HG03103 (cell line): ENCODE data around the gene SRPRA.
"Not testable (repeated sequence)": the region's sequence is repeated elsewhere in the genome, so short reads cannot be mapped to it uniquely, and the experiment has no call there.

Experiments
- ATAC-seq: cut with Tn5 transposase; IDR thresholded peaks from one replicate; pipeline ENCODE4 v1.9.1; 2021; ENCODE audit warnings: low read depth; ENCODE audit not compliant: unreplicated experiment

Gene SRPRA

DNA sequence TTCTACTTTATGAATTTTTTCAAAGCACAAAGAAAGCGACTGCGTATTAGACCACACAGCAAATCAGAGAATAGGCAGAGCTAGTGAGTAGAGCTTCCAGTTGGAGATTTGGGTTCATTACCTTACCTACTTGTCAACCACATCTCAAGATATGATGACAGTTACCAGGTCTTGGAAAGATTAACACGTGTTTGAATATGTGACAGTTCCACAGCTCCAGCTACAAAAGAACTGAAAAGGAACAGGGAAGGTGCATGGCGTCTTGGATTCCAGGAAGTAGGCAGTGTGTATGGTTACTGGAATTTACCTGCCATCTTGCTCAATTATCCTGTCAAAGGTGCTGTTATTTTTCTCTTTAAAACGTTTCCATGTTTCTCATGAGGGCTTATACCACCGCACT lies 19.5 kb upstream of the SRPRA start:
- no peak for ATAC-seq

DNA sequence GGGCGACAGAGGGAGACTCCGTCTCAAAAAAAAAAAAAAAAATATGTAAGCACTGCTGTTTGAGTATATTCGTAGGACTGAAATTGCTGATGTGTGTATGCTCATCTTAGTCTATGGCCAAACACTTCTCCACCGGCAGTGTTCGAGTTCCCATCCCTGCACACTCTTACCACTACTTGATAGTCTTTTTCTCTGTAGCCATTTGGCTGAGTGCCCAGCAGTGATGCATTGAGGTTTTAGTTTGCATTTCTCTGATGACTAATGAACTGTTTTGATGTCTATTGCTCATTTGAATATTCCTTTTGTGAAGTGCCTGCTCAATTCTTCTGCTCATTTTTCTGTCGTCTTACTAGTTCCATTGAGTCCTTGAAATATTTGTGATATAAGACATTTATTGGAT lies 16.1 kb upstream of the SRPRA start:
- ATAC-seq = peak; percentile 40

DNA sequence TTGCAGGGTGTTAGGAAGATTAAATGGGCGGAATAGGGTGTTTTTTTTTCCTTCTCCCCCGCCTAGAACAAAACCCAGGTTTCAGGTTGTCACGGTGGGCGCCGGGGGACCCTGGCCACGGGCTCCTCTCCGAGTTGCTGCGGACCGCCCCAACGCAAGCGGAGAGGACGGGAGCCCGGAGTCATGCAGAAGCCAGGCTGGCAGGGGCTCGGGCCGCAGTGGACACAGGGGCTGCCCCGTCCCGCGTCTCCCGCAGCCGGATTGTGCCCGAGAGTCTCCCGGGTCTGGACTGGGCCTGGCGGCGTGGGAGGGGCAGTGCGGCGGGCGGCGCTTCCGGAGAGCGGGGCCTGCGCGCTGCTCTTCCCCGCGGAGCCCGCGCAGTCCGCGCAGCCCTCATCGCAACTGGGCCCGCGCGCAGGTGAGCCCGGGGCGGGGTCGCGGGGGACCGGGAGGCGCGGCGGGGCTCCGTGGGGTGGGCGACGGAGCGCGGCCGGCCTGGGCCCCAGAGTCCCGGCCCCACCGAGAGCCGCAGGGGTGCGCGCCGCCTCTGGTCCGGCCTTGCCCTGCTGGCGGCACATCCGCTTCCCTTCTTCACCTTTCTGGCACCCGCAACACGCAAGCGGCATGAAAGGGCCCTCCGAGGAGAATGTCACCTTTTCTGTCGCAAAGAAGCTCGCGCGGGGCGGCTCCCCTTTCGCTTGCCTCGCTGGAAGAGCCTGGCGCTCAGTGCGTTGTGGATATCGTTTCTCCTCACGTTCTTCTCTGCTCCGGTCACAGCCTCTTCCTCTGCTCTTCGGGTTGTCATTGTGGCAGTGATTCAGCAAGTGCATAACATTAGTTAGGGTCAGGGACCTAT lies 14.3 kb upstream of the SRPRA start, which contains the start of gene TIRAP:
Gene TIRAP (plus strand): TSS at position 358 of the 856 bp plus-strand sequence. CDS start 7,802 bp downstream, outside the sequence.
- peak; percentile 54 for ATAC-seq

DNA sequence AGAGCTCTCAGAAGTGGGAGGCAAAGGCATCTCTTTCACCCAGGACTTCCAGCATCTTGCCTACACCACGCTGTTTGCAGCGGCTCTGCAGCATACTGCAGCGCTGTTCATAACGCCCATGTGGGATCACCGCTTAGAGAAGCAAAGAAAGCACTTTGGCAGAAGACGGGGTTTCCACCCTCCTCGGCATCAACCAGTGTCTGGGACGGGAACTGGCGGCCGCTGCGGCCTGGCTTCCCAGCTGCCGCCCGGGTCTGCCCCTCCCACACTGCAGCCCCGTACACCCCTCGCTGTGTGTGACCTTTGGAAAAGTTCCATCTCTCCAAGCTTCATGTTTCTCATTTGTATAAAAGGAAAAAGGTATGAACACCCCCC lies 13.7 kb upstream of the SRPRA start:
- no peak for ATAC-seq

DNA sequence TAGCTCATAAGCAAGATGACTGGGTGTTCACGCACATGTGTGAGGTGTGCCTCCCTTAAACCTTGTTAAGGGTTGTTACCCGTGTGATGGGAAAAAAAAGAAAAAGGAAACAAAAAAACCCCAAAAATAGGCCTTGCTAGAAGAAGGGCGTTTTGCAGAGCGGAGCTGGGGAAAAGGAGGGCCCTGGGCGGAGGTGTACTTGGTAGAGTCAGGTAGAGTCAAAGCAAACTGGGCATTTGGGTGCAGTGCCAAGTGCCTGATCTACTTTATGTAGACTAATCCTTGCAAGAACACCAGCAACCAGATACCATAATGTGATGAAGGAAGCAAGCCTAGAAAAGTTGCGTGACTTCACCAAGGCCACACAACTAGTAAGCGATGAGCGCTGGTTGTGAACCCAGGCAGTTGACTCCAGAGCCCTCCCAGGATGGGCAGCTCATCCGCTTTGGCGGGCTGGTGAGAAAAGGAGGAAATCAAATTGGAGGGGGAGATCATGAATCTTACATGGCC lies 13.0 kb upstream of the SRPRA start:
- no peak for ATAC-seq

DNA sequence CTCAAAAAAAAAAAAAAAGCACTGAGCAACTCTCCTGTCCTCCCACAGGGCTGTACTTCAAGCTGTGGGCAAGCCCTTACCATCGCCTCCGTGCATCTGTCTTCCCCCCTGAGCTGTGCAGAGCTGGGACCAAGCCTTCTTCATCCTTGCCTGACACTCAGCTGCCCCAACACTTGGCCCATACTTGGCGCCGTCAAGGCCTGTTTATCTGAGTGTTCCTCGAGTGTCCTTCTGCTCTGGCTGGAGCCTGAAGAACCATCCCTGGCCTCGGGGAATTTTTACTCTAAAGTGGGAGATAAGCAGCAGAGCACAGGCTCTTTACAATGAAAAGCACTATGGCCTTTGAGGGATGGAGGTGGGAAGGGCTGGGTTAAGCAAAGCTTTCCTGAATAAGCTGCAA lies 12.6 kb upstream of the SRPRA start:
- ATAC-seq = no peak

DNA sequence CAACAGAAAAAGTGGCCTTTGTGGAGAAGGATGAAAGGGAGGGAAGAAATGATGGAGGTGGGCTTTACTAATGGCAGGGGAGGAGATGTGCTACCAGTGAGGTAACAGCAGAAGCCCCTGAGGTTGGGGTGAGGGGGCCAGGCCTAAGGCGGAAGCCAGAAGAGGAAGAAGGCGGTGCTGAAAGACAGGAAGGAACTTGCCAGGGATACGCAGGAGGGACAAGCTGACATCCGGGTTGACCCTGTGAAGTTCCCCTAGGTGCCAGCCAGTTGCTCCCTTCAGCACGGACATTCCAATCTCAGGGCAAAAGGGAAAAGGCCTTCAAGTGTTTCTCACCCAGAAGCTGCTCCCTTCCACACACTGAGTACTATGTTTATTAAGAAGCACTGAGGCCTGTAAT lies 11.9 kb upstream of the SRPRA start:
- ATAC-seq = no peak

DNA sequence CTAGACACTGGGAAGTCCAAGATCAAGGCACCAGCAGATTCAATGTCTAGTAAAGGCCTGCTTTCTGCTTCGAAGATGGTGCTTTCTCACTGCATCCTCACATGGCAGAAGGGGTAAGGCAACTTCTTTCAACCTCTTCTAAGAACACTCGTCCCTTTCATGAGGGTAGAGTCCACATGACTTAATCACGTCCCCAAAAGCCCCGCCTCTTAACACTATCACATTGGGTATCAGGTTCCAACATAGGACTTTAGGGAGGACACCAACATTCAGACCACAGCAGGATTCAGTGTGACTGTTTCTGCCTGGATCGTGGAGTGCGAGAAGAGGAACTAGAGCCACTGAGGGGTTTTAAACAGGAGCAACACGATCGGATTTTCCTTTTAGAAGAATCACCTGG lies 10.5 kb upstream of the SRPRA start:
- ATAC-seq = no peak

DNA sequence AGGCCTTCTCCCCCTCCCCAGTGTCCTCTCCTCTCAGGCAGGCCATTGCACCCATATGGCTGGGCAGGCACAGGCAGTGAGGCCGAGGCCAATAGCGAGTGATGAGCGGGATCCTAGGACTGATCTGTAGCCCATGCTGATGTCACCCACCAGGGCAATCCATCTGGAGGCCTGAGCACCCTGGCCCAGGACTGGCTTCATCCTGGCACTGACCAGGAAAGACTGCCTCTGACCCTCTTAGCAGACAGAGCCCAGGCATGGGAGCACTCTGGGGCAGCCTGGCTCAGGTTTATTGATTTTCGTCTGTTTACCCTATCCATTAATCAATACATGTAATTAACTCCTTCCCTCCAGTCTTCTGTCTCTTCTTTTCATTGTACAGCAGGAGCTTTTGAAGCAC lies 9.1 kb upstream of the SRPRA start:
- no peak for ATAC-seq

DNA sequence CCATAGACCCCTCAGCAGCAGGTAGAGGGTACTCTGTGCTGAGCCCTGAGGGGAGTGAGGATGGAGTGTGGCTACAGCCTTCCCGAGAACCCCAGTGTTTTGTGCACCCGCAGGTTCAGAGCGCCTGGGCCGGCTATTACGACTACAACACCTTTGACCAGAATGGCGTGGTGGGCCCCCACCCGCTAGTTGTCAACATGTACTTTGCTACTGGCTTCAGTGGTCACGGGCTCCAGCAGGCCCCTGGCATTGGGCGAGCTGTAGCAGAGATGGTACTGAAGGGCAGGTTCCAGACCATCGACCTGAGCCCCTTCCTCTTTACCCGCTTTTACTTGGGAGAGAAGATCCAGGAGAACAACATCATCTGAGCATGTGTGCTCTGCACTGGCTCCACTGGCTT lies 8.6 kb upstream of the SRPRA start:
- no peak for ATAC-seq

DNA sequence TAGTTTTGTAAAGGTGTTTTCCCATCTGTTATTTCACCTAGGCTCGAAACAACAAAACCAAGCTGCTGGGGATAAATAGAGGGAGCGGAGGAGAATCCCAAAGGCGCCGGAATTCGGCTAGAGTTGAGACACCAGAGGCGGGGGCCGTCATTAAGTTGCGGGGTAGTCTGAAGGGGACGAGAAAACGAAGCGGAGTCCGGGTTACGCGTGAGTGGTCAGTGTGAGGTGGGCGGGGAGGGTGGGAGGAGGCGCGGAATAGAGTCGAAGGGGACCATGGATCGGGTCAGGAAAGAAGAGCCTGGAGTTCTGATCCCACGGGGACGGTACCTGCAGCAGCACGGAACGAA lies 361 bp downstream of the SRPRA start:
- ATAC-seq = no peak

DNA sequence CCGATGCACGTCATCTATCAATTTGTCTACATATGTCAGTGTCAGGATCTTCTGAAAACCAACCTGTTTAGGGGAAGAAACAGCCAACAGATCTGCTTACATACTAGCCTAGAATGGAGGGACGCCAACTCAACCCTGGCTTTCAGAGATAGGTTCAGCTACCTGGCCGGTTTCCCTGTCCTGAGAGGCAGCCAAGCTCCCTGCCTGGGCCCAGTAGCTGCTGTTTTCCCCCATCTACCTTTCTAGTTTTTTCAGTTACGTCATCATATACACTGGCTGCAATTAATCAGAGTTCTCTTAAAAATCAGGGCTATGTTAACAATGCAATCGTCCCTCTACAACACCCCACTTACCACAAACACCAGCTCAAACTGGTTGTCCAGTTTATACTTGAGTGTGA lies 1.0 kb downstream of the SRPRA start:
- no peak for ATAC-seq

DNA sequence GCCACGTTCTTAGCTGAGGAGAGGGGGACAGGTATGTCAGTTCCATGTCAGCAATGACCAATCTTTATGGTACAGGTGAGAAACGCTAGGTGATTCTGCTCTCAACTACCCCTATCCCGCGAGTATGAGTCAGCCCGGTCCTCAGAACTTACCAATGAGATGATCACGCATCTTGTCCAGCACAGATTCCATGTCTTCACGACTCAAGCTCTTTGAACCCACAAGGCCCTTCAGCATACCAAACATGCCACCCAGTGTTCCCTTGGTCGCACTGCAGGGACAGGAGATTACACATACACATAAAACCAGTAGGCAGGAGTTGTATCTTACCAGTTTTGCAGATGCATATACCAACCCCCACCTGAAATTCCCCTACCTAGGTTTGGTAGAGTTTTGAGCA lies 2.9 kb downstream of the SRPRA start:
- no peak for ATAC-seq

DNA sequence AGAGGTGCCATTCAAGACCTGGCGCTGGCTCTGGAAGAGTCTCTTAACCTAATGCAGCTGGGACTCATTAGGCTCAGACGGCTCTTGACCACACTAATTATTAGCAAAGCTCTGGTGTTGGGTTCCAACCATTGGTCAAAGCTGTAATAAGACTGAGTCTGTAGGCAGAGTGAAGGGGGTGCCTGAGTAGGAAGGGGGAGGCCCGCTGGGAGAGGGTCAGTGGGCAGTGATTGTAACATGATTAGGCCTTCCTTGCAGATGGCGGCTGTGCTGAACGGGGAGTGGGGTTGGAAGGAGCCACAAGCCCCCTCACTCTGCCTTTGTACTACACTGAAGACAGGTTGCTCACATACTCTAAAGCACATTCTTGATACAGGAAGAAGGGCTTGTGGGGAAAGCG lies 5.2 kb downstream of the SRPRA start:
- no peak for ATAC-seq

DNA sequence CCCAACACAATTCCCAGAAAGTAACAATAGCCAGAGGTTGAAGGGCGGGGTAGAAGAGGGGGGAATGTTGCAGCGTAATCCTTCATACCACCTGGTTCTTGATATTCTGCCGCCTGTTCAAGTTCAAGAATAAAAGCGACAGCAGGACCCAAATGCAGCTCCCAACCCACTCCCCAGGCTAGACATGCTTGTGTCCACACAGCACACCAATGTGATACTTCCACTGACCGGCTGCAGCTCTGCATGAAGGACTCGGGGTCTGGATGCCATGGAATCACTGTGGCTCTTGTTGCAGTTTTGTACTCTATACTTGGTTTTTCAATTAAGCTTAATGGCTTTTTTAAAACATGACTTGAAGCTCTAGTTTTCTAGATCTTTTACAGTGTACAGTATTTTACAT lies 6.5 kb downstream of the SRPRA start:
- no peak for ATAC-seq

DNA sequence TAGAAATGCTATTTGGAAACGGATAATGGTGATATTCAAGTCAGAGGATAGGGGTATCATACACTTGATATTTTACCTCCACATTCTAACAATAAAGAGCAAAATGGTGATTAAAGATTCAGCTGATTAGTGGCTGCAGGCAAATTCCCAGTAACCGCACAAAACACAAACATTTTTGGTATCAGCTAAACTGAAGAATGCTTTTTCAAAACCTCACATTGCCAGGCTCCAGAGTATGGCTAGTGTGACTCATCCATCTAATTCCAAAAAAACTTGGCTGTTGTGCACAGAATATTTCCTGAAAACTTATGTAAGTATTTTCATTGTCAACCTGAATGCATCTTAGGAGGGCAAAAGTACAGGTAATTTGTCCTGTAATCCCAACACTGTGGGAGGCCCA lies 10.9 kb downstream of the SRPRA start:
- ATAC-seq = no peak

DNA sequence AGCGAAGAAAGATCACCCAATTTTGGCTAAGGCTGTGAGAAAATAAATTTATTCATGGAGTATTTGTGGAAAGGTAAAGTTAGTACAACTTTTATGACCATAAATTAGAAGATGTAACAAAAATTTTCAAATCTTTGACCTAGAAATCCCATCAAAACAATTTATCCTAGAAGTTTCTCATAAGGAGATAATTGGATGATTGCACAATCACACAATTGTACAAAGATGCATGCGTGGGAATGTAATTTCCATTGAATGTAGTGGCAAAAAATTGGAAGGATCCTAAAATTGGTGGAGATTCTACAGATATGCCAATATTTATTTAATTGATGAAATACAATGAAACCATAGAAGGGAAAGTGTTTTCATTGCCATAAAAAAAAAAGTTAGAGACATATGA lies 11.6 kb downstream of the SRPRA start:
- no peak for ATAC-seq

DNA sequence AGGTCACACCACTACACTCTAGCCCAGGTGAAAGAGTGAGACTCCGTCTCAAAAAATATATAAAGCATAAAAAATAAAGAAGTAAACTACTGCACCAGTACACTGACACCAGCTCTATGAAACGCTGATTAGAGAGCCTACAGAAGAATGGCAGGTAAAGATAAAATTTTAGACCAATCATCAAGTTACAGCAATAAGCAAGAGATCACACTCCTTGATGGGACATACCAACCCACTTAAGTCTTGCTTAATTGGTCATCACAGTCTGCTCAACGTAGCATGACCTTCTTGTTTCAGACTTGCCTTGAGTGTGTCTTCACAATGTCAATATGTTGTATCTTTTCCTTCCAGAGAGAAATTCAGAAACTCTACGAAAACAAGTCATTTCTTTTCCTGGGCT lies 12.5 kb downstream of the SRPRA start:
- no peak for ATAC-seq

DNA sequence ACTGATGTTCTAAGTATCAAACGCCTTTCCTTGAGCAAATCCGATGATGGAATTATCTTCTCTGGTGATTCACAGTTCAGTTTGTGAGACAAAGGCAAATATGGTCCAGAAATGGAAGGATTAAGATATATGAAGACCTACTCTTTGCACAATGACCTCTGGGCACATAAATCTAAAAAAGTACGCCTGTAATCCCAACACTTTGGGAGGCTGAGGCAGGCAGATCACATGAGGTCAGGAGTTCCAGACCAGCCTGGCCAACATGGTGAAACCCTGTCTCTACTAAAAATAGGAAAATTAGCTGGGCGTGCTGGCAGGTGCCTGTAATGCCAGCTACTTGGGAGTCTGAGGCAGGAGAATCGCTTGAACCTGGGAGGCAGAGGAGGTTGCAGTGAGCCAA lies 13.2 kb downstream of the SRPRA start:
- ATAC-seq = not testable (repeated sequence)

DNA sequence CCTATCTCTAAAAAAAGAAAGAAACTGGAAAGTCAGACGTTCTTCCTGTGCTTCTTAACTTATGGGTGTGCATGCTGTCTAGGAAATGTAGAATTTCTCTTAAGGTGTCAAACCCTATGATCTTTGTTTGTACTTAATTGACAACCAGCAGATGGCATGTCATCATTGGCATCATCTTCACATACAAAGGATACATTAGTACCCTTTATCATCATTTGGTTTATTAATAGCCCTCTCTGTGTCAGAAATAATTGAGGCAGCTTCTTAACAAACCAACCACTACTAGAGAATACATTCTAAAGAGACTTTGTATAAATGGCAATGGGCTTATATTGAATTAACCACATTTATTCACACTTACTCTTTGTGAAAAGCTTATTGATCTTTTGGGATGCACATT lies 13.9 kb downstream of the SRPRA start:
- no peak for ATAC-seq

DNA sequence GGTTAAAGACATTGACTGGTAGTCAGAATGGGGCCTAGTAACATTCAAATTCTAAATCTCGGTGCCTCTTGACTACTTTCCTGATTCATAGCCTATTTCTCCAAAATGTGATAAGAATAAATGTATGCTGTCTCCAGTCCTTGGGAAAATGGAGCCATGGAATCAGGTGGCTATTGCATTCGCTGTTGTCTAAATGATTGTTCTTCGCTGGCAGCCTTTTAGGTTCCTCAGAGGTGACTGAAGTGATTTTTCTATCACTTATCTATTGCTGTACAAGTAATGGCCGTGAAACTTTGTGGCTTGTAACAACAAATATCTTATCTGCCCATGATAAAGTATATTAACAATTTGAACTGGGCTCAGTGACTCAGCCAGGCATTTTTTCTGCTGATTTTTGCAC lies 15.4 kb downstream of the SRPRA start:
- ATAC-seq = no peak

DNA sequence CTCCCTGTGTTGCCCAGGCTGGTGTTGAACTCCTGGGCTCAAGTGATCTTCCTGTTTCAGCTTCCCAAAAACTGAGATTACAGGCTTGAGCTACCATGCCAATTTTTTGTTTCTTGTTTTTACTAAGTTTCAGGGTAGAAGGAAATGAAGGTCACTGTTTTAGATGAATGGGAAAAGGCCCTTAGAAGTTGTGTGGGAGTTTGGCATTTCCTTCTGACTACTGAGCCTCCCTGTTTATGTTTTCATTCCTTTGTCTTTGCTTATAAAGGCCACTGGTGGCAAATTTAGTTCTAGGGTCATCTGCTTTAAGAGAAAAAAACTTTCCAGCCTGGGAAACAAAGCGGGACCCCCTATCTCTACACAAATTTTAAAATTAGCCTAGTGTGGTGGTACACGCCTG lies 22.1 kb downstream of the SRPRA start:
- no peak for ATAC-seq

DNA sequence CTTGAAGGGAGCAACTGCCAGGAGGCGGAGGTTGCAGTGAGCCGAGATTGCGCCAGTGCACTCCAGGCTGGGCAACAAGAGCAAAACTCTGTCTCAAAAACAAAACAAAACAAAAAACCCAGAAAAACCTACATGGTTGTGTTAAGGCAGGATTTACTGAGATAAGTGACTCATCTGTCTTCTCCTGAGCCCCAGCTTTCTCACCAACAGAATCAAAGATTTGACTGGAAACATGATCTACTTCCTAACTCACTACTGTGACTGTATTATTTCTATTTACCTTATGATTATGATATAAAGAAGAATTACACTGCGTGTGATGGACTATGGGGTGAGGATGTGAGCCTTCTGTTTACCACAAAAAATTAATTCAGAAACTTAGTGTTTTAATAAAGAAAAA lies 35.3 kb downstream of the SRPRA start:
- no peak for ATAC-seq
